Measurements from ENCODE around the gene MCTP2. TPM values are rescaled to one million over a fixed set of nuclear protein-coding genes. Genes with fewer than 3 reads are reported as not detected.

Gene MCTP2
- total RNA-seq, 1 donor from 2014 or later: 11.9 TPM

- DNase-seq: peak; percentile 30
These were observed 169.4 kb downstream of the MCTP2 start for GRCh38 chr15:94400526-94401298.

GRCh38 chr15:94403331-94403730, 172.0 kb downstream of the MCTP2 start:
- DNase-seq: peak; percentile 32

- DNase-seq: no peak
These were observed 173.4 kb downstream of the MCTP2 start for GRCh38 chr15:94404733-94405283.

DNA sequence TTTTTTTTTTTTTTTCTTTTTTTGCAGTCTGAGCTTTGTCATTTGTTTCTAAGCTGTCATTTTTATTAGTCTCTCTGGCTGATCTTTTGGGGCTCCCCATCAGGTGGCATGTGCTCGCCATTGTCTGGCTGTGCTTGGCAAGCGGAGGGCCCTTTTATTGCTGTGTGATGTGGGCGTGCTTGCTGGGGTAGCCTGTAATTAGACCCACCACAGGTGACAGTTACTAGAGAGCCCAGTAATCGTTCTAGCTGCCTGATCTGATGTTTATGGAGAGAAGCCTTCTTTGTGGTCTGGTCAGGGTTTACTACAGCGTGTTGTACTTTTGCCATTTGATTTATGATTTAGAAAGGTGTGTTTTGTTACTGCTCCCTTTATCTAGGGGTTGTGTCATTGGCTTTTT, 179.9 kb downstream of the MCTP2 start:
- no peak for DNase-seq

DNA sequence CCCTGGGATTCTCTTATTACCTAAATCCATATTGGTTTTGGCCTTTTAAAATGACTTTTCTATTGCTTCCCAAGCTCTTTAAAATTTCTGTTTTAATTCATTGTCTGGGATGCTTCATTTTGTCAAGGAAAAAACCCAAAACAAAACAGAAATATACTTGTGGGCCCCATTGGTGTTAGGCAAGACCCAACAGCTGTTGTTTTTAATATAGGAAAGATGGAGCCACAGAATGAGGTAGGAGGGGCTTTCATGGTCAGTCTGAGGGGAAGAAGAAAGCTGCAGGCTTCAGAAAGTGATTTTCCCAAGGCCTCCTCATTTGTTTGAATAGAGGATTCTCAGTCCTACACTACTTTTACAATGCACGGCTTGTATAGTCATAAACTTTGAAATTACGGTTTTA, 180.5 kb downstream of the MCTP2 start:
- DNase-seq: no peak

DNA sequence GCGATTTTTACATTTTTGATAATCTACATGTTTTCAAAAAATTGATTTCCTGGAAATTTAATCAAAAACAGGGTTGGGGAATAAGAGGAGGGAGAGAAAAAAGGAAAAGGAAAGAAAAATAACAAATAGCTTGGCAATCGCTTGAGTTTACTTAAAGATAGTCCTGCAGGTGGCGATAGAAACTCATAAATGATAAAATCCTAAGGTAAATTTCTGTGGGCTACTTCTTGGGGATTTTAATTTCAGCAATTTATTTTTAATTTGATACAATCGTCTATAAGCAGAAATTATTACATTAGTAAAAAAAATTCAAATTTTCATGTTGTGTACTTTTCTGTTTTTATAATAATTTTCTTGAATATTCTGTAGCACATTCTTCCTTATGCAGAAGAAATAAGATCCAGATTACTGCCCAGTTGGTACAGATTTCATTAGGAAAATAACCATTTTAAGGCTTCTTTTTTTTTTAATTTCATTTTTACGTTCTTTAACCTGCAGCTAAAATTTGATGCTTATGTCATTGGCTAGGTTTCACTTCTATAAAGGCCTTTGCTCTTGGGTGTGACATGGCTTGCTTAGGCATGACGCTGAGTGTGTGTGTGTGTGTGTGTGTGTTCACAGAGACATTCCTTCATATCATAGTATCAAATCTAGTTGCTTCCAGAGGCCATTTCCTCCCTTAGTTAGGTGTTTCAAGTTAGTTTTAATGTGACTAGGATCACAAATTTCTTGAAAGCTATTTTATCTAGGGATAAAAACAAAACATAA, 181.8 kb downstream of the MCTP2 start:
- peak; percentile 62 for DNase-seq

DNA sequence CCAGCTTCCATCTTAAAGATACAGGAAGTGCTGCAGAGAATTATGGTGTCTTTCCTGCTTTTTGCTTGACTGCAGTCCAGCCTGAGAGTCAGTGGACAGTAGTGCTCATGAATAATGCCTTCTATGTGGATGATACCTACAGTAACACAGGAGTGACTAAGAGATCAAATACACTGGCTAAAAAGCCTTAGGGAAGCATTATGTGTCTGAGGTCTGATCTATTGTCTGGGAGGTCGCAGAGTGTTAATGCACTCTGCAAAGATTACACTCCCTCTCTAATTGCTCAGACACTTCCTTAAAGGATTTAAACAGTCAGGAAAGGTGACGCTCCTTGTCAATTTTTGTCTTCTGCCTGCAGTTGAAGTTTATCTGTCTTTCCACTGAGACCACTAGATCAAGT, 183.6 kb downstream of the MCTP2 start:
- DNase-seq: no peak

- no peak for DNase-seq
These were observed 184.9 kb downstream of the MCTP2 start for GRCh38 chr15:94416267-94416666.

- no peak for DNase-seq
These were observed 185.5 kb downstream of the MCTP2 start for GRCh38 chr15:94416820-94417219.

- no peak for DNase-seq
These were observed 186.3 kb downstream of the MCTP2 start for GRCh38 chr15:94417501-94418293.

- DNase-seq: no peak
These were observed 190.3 kb downstream of the MCTP2 start for GRCh38 chr15:94421706-94422105.

DNA sequence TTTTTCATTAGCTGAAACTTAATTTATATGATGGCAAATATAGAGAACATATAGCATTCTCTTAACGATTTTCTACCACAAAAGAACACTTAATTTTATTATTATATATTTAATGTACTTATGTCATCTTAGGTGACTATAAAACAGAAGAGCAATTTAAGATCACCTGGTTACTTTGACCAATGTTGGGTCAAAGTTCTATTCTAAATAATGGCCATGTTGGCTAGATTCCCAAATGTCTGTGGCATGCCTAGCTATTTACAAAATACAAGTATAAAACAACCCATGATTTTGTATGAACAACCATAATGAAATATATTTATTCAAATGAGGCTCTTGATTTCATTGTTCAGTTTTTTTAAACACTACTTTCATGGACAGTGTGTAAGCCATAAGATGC, 200.9 kb downstream of the MCTP2 start:
- DNase-seq: no peak

DNA sequence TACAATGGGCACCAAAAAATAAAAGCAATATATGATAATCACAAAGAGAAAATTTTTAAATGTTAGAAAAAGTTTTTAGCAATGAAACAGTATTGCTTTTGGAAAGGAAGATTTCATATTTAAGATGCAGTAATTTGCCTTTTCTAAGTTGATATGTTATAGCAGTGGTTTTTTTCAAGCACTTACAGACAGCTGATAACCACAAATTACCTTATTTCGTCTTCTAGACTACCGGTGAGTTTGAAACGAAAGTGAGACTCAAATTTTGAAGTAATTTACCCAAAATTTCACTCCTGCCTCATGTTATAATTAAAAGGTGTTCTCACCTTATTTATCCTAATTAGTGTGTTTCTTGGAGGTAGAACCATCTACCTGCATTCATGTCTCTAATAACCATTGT, 207.8 kb downstream of the MCTP2 start:
- DNase-seq: no peak

GRCh38 chr15:94441760-94442159, 210.4 kb downstream of the MCTP2 start:
- DNase-seq: no peak

DNA sequence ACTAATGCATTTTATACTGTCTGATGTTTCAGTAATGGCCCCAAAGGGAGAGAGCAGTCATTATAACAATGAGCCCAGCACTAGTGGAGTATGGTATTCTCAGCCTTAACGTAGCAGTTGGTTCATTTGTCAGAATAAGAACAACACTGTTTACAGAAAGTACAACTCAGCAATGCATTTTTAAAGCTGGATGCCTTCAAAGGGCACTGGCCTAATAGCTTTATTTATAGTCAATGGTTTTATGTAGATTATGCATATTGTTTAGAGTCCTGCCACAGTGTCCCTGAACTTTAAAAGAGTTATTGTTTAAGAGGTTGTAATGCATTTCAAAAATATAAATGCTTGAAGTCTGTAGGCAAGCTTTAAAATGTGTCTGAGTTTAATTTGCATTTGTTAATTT, 211.1 kb downstream of the MCTP2 start:
- no peak for DNase-seq

- DNase-seq: no peak
These were observed 211.8 kb downstream of the MCTP2 start for GRCh38 chr15:94443186-94443585.

DNA sequence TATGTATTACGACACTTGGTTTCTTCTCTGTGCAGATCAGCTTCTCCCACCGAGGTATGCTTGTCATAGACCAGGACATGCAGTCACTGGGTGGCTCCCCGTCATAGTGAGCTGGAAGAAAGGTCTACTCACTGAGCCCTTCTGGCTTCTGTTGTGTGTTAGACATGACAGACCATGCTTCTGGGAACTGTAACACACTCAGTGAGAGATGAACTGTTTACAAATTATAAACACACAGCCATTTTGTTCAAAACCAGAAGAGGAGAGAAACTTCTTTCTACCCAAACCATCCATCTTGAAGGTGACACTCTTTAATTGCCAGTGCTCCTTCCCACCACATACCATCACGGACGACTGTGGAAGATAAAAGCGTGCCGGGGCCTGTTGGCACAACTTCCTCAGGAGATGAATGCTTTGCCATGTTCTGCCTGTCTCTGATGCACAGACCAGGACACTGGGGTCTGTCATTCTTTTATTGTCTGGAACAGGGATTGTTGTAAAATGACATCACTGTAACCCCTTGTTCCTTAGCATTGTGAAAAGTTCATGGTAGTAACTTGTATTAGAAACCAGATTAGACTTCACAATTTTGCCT, 214.3 kb downstream of the MCTP2 start:
- no peak for DNase-seq

- DNase-seq: no peak
These were observed 215.1 kb downstream of the MCTP2 start for GRCh38 chr15:94446441-94446840.

GRCh38 chr15:94451466-94451865, 220.1 kb downstream of the MCTP2 start:
- no peak for DNase-seq

DNA sequence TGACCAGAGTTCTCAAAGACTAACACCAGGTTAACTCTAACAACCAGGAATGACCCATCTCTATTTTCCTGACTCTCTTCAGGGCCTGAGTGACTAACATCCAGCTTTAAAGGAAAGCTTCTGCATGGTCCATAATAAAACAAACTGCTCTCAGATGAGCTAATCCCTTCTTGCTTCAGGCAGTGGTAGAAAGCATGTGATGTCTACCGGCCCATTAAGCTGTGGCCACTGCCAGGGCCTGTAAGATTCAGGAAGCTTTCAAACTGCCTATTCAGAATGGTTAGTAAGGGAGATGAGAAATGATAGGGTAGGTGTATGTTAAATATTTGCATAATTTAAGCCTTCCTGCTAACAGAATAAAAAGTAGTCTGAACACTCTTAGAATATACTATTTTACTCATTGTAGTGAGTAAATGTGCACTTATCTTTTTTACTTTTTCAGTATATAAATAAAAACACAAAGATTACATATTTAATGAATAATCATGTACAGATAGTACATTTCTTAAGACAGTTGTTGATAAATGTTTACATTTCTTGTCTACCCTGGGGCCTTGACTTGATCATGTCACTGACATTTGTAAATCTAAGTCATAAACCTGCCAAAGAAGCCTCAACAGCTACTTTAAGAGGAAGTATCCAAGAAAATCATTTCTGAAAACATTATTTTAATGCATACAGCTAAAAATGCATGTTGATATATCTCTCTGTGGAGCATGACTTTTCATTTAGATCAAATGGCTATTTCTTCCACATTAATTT, 222.0 kb downstream of the MCTP2 start:
- no peak for DNase-seq

- DNase-seq: no peak
These were observed 223.9 kb downstream of the MCTP2 start for GRCh38 chr15:94455297-94455696.

DNA sequence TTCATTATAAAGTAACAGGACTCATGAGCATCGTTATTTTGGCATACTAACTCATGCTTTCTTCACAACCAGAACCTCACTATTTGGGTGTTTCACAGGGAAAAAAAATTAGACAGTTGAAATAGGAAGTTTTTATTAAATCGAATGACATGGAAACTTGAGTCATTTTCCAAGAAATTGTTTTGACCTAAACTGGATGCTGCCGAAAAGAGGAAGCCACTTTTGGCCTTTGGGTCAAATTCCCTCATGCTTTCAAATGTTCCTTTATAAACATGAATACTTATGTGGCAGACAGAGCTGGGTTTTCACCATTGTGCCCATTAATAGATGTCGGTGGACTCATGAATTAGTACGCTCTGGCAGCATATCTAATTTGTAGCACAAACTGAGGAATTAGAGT, 224.9 kb downstream of the MCTP2 start:
- no peak for DNase-seq
